Suprapubic skin (tissue), 3 donors: ENCODE results near the gene DDX10.

ENCODE experiments used
- CTCF ChIP-seq, 2 donors: fragments of 200-600 bp in 1 of 2; fragments of 450-650 bp in 1 of 2; sonication (generic) in 1 of 2; IDR thresholded peaks; one replicate each; pipeline ENCODE4 v1.5.1; 2016 to 2019; ENCODE audit warnings: antibody characterized with exemption in 2 of 2, mild to moderate bottlenecking in 1 of 2, moderate library complexity in 1 of 2
- POLR2A ChIP-seq, 2 donors: fragments of 450-650 bp; IDR thresholded peaks; one replicate each; pipeline ENCODE4 v1.6.1; 2017; ENCODE audit warnings: antibody characterized with exemption in 2 of 2, mild to moderate bottlenecking in 2 of 2, moderate library complexity in 2 of 2

- TF ChIP-seq CTCF (IDR thresholded peaks at IDR 0.05), result no peak
- no peak for TF ChIP-seq POLR2A (IDR thresholded peaks at IDR 0.05)
These were observed 187.8 kb downstream of the DDX10 start for GRCh38 chr11:108852701-108853100.
